GM12875 (cell line): ENCODE measurements around the gene PARVB.

Experiments
- H3K4me3 ChIP-seq: one replicate; pipeline ENCODE4 v1.5.1; 2011; ENCODE audit warnings: low read depth, low read length, control low read depth
- TF ChIP-seq, protein P1 (sequence below): IDR thresholded peaks from 2 replicates; pipeline ENCODE4 v1.5.1; 2011; ENCODE audit warnings: low read depth, mild to moderate bottlenecking, control low read depth, inconsistent platforms, low read length, moderate library complexity, borderline replicate concordance; ENCODE audit not compliant: insufficient read depth

The PARVB gene

DNA sequence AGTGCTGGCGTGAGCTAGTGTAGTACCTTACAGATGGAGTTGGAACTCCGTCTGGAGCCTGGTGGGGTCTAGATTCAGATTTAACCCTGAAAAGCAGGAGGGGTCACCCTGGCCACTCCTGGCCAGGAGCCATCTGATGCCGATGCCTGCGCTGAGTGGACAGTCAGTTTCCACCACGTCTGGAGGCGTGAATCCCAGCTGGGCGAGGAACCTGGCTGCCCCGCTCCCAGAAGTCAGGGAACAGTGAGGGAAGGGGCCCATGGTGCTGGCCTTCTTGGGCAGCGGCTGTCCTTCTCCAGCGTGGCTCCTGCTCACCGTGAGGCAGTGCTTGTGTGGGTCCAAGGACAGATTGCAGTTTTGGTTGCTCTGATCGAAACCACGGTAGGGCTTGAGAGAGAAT lies 76.3 kb downstream of the PARVB start:
- H3K4me3 ChIP-seq, result no peak overlapping the region
- TF ChIP-seq, protein P1, sequence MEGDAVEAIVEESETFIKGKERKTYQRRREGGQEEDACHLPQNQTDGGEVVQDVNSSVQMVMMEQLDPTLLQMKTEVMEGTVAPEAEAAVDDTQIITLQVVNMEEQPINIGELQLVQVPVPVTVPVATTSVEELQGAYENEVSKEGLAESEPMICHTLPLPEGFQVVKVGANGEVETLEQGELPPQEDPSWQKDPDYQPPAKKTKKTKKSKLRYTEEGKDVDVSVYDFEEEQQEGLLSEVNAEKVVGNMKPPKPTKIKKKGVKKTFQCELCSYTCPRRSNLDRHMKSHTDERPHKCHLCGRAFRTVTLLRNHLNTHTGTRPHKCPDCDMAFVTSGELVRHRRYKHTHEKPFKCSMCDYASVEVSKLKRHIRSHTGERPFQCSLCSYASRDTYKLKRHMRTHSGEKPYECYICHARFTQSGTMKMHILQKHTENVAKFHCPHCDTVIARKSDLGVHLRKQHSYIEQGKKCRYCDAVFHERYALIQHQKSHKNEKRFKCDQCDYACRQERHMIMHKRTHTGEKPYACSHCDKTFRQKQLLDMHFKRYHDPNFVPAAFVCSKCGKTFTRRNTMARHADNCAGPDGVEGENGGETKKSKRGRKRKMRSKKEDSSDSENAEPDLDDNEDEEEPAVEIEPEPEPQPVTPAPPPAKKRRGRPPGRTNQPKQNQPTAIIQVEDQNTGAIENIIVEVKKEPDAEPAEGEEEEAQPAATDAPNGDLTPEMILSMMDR, result no peak

DNA sequence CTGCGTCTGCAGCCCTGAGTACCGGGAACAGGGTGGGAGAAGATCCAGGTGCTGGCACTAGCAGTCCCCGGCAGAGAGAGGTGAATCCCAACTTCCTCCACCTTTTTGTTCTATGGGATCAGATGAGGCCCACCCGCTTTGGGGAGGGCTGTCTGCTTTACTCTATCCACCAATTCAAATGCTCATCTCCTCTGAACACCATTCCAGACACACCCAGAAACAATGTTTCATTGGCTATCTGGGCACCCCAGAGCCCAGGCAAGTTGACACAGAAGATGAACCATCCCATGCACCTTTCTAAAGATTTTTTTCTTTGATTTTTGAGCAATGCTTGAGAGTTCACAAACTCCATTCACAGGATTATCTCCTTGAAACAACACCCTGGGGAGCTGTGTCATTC lies 78.0 kb downstream of the PARVB start:
- H3K4me3 ChIP-seq, result no peak overlapping the region
- TF ChIP-seq, protein P1, result no peak

GRCh38 chr22:44102856-44103255 lies 78.8 kb downstream of the PARVB start:
- TF ChIP-seq, protein P1, result no peak
- no peak overlapping the region for H3K4me3 ChIP-seq

DNA sequence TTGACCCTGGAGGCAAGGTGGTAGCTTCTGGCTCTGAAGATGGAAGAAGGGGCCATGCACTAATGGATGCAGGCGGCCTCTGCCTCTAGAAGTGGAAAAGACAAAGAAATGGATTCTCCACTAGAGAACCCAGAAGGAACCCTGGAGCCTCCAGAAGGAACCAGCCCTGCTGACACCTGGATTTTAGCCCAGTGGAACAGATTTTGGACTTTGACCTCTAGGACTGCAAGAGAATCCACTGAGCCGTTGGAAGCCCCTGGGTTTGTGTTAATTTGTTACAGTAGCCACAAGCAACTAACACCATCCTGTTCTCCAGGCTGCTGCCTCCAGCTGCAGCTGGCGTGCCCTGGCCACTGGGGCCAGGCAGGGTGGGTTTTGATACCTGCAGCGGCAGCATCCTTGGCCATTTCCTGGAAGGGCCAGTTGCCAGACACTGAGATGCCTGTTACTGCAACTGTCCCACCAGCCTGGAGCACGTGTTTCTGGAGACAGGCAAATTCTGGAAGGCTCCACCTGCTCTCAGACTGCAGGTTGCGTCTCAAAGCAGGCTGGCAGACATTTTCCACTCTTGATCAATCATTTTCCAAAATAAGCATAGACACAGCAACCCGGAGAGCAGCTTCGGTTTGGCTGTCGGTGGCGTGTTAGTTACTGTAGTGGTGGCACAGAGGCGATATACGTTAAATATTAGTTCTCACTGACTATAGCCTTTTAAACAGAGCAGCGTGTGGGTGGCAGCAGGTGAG lies 79.8 kb downstream of the PARVB start:
- TF ChIP-seq, protein P1, result no peak
- no peak overlapping the region for H3K4me3 ChIP-seq

- TF ChIP-seq, protein P1, result no peak
- H3K4me3 ChIP-seq, result no peak overlapping the region
These were observed 83.2 kb downstream of the PARVB start for GRCh38 chr22:44107340-44107739.

DNA sequence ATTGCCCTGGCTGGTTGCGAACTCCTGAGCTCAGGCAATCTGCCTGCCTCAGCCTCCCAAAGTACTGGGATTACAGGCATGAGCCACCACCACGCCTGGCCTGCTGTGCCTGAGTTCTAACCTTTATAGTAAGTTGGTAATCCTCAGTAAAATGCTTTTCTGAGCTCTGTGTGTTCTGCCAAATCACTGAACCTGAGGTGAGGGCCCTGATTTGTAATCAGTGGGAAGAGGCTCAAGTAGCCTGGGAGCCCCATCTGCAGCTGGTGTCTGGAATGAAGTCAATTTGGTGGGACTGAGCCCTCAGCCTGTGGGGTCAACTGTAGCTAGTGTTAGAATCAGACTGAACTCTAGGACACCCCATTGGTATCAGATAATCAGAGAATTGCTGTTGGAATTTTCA lies 84.0 kb downstream of the PARVB start:
- H3K4me3 ChIP-seq, result no peak overlapping the region
- TF ChIP-seq, protein P1, result no peak

- H3K4me3 ChIP-seq, result no peak overlapping the region
- TF ChIP-seq, protein P1, result no peak
These were observed 84.8 kb downstream of the PARVB start for GRCh38 chr22:44108806-44109385.
